ENCODE results near the gene DCST1.

GRCh38 chr1:155004352-155005075 is 29.1 kb upstream of the DCST1 start:
- TF ChIP-seq TAF1 (IDR thresholded peaks at IDR 0.05; ENCODE audit: low read depth) (no peak), CREB1 (IDR thresholded peaks at IDR 0.05; ENCODE audit: low read depth) (no peak), YY1 (IDR thresholded peaks at IDR 0.05; ENCODE audit: low read depth) (no peak), REST (IDR thresholded peaks at IDR 0.05; ENCODE audit: low read depth) (no peak), EP300 (IDR thresholded peaks at IDR 0.05; ENCODE audit: borderline replicate concordance) (no peak), CEBPB (IDR thresholded peaks at IDR 0.05) (no peak), ZBTB7A (IDR thresholded peaks at IDR 0.05; ENCODE audit: low read depth) (no peak), NFIC (IDR thresholded peaks at IDR 0.05) (no peak), TCF12 (IDR thresholded peaks at IDR 0.05; ENCODE audit: low read depth) (no peak), EGR1 (IDR thresholded peaks at IDR 0.05) (no peak), RAD21 (IDR thresholded peaks at IDR 0.05; ENCODE audit: low read depth) (no peak), MAX (IDR thresholded peaks at IDR 0.05) (no peak)

Data from Ishikawa (cell line).